HG03457 (cell line): ENCODE data around the gene SLC6A7.
"Not testable (repeated sequence)": the region's sequence is repeated elsewhere in the genome, so short reads cannot be mapped to it uniquely, and the experiment has no call there.

Source experiments
- ATAC-seq: cut with Tn5 transposase; IDR thresholded peaks from one replicate; pipeline ENCODE4 v1.9.1; 2021; ENCODE audit warnings: moderate number of reproducible peaks; ENCODE audit not compliant: unreplicated experiment

SLC6A7 gene

GRCh38 chr5:150239794-150240122 is 49.9 kb downstream of the SLC6A7 start:
- no peak for ATAC-seq

GRCh38 chr5:150241298-150242160 is 51.7 kb downstream of the SLC6A7 start:
- ATAC-seq, result no peak

- no peak for ATAC-seq
These were observed 52.5 kb downstream of the SLC6A7 start for GRCh38 chr5:150242251-150242894.

- ATAC-seq, result no peak
These were observed 53.7 kb downstream of the SLC6A7 start for GRCh38 chr5:150243590-150243989.

GRCh38 chr5:150244209-150244608 is 54.3 kb downstream of the SLC6A7 start:
- no peak for ATAC-seq

GRCh38 chr5:150245111-150245789 is 55.4 kb downstream of the SLC6A7 start:
- no peak for ATAC-seq

GRCh38 chr5:150245808-150246207 is 55.9 kb downstream of the SLC6A7 start:
- ATAC-seq, result no peak

GRCh38 chr5:150246429-150246828 is 56.6 kb downstream of the SLC6A7 start:
- no peak for ATAC-seq

- ATAC-seq, result no peak
These were observed 57.0 kb downstream of the SLC6A7 start for GRCh38 chr5:150246835-150247234.

- no peak for ATAC-seq
These were observed 57.9 kb downstream of the SLC6A7 start for GRCh38 chr5:150247726-150248125.

- ATAC-seq, result not testable (repeated sequence)
These were observed 58.6 kb downstream of the SLC6A7 start for GRCh38 chr5:150248493-150248892.

GRCh38 chr5:150248946-150249345 is 59.1 kb downstream of the SLC6A7 start:
- no peak for ATAC-seq

- no peak for ATAC-seq
These were observed 59.9 kb downstream of the SLC6A7 start for GRCh38 chr5:150249744-150250143.

GRCh38 chr5:150251504-150251903 is 61.6 kb downstream of the SLC6A7 start:
- ATAC-seq, result no peak

GRCh38 chr5:150252489-150252888 is 62.6 kb downstream of the SLC6A7 start:
- ATAC-seq, result no peak

GRCh38 chr5:150253416-150254208 is 63.8 kb downstream of the SLC6A7 start:
- no peak for ATAC-seq

- ATAC-seq, result no peak
These were observed 64.5 kb downstream of the SLC6A7 start for GRCh38 chr5:150254363-150254762.

- no peak for ATAC-seq
These were observed 64.9 kb downstream of the SLC6A7 start for GRCh38 chr5:150254774-150255173.

- ATAC-seq, result no peak
These were observed 66.0 kb downstream of the SLC6A7 start for GRCh38 chr5:150255659-150256409.

GRCh38 chr5:150256410-150257064 is 66.7 kb downstream of the SLC6A7 start:
- ATAC-seq, result no peak
